HG02884 (cell line): ENCODE results near the gene LIN7B.
"Not testable (repeated sequence)": the region's sequence is repeated elsewhere in the genome, so short reads cannot be mapped to it uniquely, and the experiment has no call there.

Source experiments
- ATAC-seq: cut with Tn5 transposase; IDR thresholded peaks from one replicate; pipeline ENCODE4 v1.9.1; 2021; ENCODE audit warnings: mild to moderate bottlenecking, moderate library complexity; ENCODE audit not compliant: unreplicated experiment

The LIN7B gene

DNA sequence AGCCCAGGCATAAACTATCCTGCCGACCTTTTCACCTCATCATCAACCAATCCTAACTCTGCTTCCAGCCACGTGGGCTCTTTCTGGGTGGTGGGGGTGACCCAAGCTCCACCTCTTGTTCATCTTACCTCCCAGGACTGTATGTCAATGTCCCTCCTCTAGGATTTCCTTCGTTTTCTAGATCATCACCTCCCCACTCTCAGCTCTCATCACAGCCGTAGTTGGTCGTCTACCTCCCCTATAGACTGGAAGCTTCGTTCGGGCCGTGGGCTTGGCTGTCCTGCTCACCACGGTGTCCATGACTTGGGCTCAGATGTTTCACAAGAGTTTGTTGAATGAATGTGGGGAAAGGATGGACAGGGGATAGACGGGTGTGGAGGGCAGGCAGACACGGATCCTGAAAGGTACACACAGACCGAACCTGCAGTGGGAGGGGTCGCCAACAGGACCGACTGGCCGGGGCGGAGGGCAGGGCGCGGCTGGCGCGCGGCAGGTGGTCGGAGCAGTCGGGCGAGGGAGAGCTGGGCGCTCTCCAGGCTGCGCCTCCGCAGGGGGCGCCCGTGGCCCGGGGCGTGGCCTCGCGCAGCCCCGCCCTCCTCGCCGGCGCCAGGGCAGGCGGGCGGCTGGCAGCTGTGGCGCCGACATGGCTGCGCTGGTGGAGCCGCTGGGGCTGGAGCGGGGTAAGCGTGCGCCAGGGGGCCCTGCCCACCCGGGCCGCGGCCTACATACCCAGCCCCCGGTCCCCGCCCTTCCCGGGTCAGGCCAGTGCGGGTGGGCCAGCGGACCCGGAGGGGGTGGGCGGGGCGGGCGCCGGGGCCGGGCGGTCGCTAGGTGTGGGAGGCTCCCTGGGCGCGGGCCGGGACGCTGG, at the start of gene LIN7B:
LIN7B (plus strand) TSS at position 609 of the 868 bp plus-strand sequence; CDS start at position 644, 35 bp downstream.
- no peak for ATAC-seq

GRCh38 chr19:49064768-49065611, 49.2 kb upstream of the LIN7B start, which contains the start of gene NTF4:
Gene NTF4 (minus strand): TSS chr19:49064818. CDS start chr19:49061997, 2,821 bp downstream.
- ATAC-seq: no peak

DNA sequence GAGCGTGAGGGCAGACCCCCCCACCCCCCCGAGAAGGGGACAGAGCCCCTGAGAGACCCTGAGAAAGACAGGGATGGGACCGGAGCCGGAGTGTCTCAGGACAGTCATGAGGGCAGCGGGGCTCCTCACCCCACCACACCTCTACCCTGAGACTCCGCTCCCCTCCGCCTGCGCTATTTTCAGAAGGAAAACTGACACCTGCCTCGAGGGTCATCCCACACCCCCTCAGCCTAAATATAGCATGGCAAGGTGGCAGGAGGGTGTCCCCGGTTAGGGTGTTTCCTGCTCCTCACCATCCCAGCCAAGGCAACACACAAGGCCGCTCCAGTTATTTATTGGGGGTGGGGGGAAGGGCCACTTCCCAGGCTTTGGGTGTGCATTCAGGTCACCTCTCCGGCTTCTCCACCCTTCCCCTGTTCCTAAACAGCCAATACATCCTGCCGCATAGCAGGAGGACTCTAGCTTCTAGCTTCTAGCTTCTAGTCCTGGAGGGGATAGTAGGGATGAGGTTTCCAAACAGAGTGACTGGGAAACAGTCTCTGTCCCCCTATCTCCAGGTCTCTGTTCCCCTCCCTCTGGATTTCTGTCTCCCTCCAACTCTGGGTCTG, 48.2 kb upstream of the LIN7B start:
- no peak for ATAC-seq

DNA sequence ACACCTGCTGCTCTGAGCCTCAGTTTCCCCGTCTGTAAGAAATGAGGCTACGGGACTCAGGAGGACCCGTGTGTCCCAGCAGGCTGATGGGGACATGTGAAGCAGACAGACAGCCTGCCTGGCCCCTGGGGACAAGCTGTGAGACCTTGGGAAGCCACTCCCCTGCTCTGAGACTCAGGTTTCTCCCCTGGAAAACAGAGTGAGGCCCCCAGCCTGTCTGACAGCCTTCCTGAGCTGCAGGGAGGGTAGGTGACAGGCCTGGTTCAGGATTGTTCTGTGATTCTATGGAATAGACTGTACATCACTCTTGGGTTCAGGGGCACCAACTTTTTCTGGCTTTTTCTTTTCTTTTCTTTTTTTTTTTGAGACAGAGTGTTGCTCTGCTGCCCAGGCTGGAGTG, 46.6 kb upstream of the LIN7B start:
- ATAC-seq: no peak

DNA sequence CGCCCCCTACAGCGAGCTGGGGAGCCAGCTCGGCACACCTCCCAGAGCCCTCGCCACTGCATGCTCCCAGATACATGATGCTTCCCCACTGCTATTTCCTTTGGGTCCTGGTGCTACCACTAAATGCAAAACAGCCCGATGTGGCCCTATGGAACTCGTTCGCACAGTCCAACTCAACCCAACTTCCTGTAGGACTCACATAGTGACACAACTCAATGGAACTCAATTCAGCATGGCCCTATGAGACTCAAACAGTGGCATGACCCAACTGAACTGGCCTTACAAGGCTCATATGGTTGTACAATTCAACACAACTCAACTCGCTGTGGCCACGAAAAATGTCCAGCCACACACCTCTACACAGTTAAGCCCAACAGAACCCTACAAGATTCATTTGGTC, 45.1 kb upstream of the LIN7B start:
- no peak for ATAC-seq

DNA sequence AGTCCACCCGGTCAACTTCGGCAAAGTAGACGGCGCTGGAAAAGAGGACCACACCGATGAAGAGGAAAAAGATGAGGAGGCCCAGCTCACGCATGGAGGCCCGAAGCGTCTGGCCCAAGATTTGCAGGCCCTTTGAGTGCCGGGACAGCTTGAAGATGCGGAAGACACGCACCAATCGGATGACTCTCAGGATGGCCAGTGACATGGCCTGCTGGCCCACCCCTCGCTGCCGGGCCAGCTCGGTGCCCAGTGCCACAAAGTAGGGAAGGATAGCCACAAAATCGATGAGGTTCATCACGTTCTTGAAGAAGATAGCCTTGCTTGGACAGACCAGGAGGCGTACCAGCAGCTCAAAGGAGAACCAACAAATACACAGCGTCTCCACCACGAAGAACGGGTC, 43.8 kb upstream of the LIN7B start:
- ATAC-seq: no peak

DNA sequence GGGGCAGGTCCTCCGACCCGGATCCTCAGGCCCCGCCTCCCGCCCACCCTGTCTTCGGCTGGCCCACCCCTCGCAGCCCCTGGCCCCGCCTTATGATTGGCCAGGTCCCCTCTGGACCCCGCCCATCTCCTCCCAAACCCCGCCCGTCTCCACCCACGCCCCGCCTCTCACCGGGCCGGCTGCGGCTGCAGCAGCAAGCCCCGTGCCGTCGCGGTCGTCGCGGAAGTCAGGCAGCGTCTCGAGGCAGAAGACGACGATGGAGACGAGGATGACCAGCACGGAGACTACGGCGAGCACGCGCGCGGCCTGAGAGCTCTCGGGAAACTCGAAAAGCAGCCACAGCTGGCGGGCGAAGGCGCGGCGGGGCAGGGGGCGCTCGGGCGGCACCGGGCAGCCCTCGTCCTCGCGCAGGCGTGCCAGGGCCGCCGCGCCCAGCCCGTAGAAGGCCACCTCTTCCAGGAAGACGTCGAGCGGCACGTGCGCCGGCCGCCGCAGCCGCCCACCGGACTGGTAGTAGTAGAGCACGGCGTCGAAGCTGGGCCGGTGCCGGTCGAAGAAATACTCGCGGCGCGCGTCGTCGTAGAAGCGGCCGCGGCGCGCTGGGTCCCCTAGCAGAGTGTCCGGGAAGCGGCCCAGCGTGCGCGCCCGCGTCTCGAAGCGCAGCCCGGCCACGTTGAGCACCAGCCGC, 42.2 kb upstream of the LIN7B start:
- ATAC-seq: no peak

GRCh38 chr19:49073514-49074378, 40.4 kb upstream of the LIN7B start:
- ATAC-seq: no peak

GRCh38 chr19:49074869-49075268, 39.3 kb upstream of the LIN7B start:
- ATAC-seq: not testable (repeated sequence)

DNA sequence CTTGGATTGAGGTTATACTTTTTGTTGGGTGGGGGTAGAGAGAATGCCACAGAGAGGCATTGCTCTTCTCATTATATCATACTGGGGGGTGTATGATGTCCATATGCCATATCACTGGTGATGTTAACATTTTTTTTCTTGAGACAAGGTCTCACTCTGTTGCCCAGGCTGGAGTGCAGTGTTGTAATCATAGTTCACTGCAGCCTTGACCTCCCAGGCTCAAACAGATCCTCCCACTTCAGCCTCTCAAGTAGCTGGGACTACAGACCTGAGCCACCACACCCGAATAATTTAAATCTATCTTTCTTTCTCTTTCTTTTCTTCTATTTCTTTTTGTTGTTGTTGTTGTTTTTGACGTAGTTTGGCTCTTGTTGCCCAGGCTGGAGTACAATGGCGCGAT, 33.8 kb upstream of the LIN7B start:
- ATAC-seq: no peak

DNA sequence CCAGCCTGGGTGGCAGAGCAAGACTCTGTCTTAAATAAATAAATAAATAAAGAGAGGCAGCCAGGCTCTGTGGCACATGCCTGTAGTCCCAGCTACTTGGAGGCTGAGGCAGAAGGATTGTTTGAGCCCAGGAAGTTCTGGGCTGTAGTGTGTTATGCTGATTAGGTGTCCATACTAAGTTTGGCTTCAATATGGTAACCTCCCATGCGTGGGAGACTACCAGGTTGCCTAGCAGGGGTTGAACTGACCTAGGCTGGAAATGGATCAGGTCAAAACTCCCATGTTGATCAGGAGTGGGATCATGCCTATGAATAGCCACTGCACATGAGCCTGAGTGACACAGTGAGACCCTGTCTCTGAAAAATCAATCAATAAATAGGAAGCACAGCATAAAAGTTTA, 32.9 kb upstream of the LIN7B start:
- ATAC-seq: no peak

GRCh38 chr19:49084206-49085019, 29.8 kb upstream of the LIN7B start:
- ATAC-seq: no peak

DNA sequence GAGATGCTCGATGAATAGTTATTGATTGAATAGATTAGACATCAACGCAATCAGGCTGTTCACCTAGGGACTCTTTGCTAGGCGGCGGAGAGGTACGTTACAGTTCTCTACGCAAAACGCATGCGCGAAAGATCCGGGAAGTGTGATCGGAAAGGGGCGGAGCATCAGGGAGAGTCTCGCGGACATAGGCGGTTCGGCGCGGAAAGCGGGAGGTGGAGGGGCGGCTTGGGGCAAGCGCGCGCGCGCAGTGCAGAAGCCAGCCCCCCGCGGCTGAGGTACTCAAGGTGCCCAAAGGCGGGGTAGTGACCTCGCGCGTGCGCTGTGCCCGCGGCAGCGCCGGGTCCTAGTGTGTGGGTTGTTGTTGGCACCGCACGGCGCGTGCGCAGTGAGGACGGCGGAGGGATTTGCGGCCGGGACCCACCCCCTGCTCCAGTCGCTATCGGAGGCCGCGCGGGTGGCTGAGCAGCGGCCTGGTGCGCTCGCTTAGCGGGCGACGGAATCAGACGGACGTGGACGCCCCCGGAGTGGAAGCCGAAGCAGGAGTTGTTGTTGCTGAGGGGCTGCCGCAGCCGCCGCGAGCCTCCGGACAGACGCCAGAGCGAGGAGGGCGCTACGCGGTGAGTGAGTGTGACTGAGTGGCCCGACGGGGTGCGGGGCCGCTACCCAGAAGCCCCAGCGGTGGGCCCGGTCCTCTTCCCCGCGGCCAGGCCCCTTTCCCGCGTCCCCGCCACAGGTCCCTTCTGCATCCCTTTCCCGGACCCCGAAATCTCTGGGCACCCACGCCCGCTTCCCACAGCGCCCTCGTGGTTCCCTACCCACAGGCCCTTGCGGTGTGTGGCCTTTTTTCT, 28.9 kb upstream of the LIN7B start, which contains the start of gene SNRNP70:
SNRNP70 (plus strand) TSS at position 432 of the 848 bp plus-strand sequence. CDS start 964 bp downstream, outside the sequence.
- no peak for ATAC-seq

- no peak for ATAC-seq
Observed at GRCh38 chr19:49085868-49086232, 28.3 kb upstream of the LIN7B start.

- ATAC-seq: no peak
Observed at GRCh38 chr19:49086296-49086695, 27.9 kb upstream of the LIN7B start.

GRCh38 chr19:49091391-49092038, 22.7 kb upstream of the LIN7B start:
- no peak for ATAC-seq

DNA sequence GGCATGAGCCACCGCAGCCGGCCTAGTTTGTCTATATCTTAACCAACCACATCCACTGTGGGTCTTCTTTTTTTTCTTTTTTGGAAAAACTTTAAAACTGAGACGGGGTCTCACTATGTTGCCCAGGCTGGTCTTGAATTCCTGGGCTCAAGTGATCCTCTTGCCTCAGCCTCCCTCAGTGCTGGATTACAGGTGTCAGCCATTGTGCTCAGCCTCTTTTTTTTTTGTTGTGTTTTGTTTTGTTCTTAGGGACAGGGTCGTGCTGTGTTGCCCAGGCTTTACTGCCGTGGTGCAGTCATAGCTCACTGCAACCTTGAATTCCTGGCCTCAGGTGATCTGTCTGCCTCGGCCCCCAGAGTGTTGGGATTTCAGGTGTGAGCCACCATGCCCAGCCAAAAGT, 21.5 kb upstream of the LIN7B start:
- no peak for ATAC-seq
